Adrenal gland (tissue), 12 donors: ENCODE results near the gene ACY1. TPM values are rescaled to one million over a fixed set of nuclear protein-coding genes. Genes with fewer than 3 reads are reported as not detected.
"Not testable (repeated sequence)": the region's sequence is repeated elsewhere in the genome, so short reads cannot be mapped to it uniquely, and the experiment has no call there.

Experiments used
- DNase-seq, 7 donors: peaks; one replicate each; pipeline ENCODE4 v3.0.0-alpha.2; 2019 to 2020
- H3K27ac ChIP-seq, 5 donors: fragments of 200-600 bp; sonication (generic) in 4 of 5; 1 replicate in 3 of 5; 2 replicates in 2 of 5; pipeline versions ENCODE4 v1.5.1 to v1.8.0; 2016 to 2020; ENCODE audit warnings: mild to moderate bottlenecking in 1 of 5
- H3K27me3 ChIP-seq: fragments of 200-600 bp; 2 replicates; pipeline ENCODE4 v1.8.0; 2021
- H3K36me3 ChIP-seq, 2 donors: fragments of 200-600 bp; replicated peaks in 1 of 2; 1 replicate in 1 of 2; 2 replicates in 1 of 2; pipeline versions ENCODE4 v1.5.1 to v1.8.0; 2018 to 2022
- H3K4me1 ChIP-seq, 2 donors: fragments of 200-600 bp; replicated peaks in 1 of 2; 1 replicate in 1 of 2; 2 replicates in 1 of 2; pipeline versions ENCODE4 v1.5.1 to v1.8.0; 2018 to 2021
- H3K4me3 ChIP-seq, 4 donors: fragments of 200-600 bp; sonication (generic) in 3 of 4; one replicate each; pipeline ENCODE4 v1.5.1; 2016 to 2018
- H3K9me3 ChIP-seq, 3 donors: fragments of 200-600 bp; sonication (generic) in 1 of 3; replicated peaks in 1 of 3; 1 replicate in 2 of 3; 2 replicates in 1 of 3; pipeline versions ENCODE4 v1.5.1 to v1.8.0; 2016 to 2021
- POLR2A ChIP-seq, 2 donors: fragments of 450-650 bp; IDR thresholded peaks; one replicate each; pipeline ENCODE4 v1.6.1; 2017; ENCODE audit warnings: antibody characterized with exemption in 2 of 2, mild to moderate bottlenecking in 2 of 2, moderate library complexity in 1 of 2
- WGBS, 4 donors: extraction: QIAGEN DNeasy Blood & Tissue Kit in 2 of 4; methylation state at CpG; one replicate each; pipeline versions ENCODE4 v1.1.5 to v1.1.7; 2013 to 2017; 5-methylcytosine and 5-hydroxymethylcytosine counted together
- intact Hi-C, 2 donors: fragments of 100-400 bp; cut with DNase I; formaldehyde crosslinking; loops; one replicate each; pipeline versions ENCODE4 v1.14.1 to v1.15.0; 2022 to 2023
- polyA plus RNA-seq, 3 donors: library from polyadenylated mRNA; stranded (reverse); fragments of 200-250 nt in 2 of 3; fragments of 350-450 nt in 1 of 3; fragmentation: Illumina TruSeq in 1 of 3; extraction: RNeasy Lipid Tissue Mini Kit (QIAGEN cat#74804) in 1 of 3; gene quantifications; one replicate each; pipeline ENCODE4 v1.2.3, GENCODE V29; 2013 to 2014
- total RNA-seq, 9 donors: library from RNA; depleted of rRNA in 4 of 9; stranded (reverse); fragments of >200 nt in 4 of 9; fragments of 120-200 nt in 1 of 9; fragmentation: NEBNext Ultra II Directional in 1 of 9; extraction: Animal tissue kit (Norgen Biotek cat#: 25700) in 1 of 9; gene quantifications; one replicate each; pipeline versions ENCODE4 v1.1.0 to v1.2.4, GENCODE V29; 2013 to 2023
- TF ChIP-seq, protein P1 (sequence below), 6 experiments: fragments of 450-650 bp in 4 of 6; fragments of 200-600 bp in 2 of 6; sonication (generic) in 1 of 6; IDR thresholded peaks; 1 replicate in 5 of 6; 2 replicates in 1 of 6; pipeline versions ENCODE4 v1.5.1 to v1.8.0; 2016 to 2021; ENCODE audit warnings: antibody characterized with exemption in 6 of 6, mild to moderate bottlenecking in 2 of 6, moderate library complexity in 1 of 6
- donor health status: healthy with polysubstance abuse.
- donor health status: Bipolar disorder and iron deficiency.
- donor health status: DM: yes; HTN: yes; CAD: no.
- donor health status: DM: no; HTN: no; CAD: no.
- donor health status: DM: no; HTN: no; CAD: no.
- donor health status: DM: yes; HTN: yes; CAD: no.

The ACY1 gene
- total and polyA plus RNA-seq, 12 donors = 37.3 to 122 (median 74.2) TPM

DNA sequence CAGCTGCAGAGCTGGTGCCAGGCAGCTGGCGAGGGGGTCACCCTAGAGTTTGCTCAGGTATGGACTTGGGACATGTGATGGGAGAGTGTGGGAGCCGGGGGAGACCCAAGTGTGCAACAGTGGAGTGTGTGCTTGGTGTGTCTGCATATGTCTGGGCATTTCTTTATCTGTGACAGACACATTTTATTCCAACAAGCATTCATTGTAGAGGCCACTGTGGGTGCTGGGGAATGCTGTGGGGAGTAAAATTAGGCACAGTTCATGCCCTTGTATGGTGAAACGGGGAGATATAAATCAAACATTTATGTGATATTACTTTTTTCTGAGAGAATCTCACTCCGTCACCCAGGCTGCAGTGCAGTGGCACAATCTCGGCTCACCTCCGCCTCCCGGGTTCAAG lies 4.2 kb downstream of the ACY1 start:
- Histone ChIP-seq H3K36me3 (peaks cover 0 to 4% of the 10 kb centered on the region in 2 donors), H3K4me3 (no peak overlapping the region), H3K27me3 (no peaks in the 10 kb centered on the region), H3K27ac (no peak overlapping the region), H3K4me1 (peaks cover 14 to 17% of the 10 kb centered on the region in 2 donors), H3K9me3 (no peaks in the 10 kb centered on the region)
- no peak for TF ChIP-seq POLR2A (IDR thresholded peaks at IDR 0.05)
- TF ChIP-seq, protein P1, sequence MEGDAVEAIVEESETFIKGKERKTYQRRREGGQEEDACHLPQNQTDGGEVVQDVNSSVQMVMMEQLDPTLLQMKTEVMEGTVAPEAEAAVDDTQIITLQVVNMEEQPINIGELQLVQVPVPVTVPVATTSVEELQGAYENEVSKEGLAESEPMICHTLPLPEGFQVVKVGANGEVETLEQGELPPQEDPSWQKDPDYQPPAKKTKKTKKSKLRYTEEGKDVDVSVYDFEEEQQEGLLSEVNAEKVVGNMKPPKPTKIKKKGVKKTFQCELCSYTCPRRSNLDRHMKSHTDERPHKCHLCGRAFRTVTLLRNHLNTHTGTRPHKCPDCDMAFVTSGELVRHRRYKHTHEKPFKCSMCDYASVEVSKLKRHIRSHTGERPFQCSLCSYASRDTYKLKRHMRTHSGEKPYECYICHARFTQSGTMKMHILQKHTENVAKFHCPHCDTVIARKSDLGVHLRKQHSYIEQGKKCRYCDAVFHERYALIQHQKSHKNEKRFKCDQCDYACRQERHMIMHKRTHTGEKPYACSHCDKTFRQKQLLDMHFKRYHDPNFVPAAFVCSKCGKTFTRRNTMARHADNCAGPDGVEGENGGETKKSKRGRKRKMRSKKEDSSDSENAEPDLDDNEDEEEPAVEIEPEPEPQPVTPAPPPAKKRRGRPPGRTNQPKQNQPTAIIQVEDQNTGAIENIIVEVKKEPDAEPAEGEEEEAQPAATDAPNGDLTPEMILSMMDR (IDR thresholded peaks at IDR 0.05) = no peak
- 83 to 93% (median 90%) methylated on average over 7 of the region's 7 CpGs for WGBS, 4 donors
- no peak for DNase-seq
- intact Hi-C loops = no loop called here

DNA sequence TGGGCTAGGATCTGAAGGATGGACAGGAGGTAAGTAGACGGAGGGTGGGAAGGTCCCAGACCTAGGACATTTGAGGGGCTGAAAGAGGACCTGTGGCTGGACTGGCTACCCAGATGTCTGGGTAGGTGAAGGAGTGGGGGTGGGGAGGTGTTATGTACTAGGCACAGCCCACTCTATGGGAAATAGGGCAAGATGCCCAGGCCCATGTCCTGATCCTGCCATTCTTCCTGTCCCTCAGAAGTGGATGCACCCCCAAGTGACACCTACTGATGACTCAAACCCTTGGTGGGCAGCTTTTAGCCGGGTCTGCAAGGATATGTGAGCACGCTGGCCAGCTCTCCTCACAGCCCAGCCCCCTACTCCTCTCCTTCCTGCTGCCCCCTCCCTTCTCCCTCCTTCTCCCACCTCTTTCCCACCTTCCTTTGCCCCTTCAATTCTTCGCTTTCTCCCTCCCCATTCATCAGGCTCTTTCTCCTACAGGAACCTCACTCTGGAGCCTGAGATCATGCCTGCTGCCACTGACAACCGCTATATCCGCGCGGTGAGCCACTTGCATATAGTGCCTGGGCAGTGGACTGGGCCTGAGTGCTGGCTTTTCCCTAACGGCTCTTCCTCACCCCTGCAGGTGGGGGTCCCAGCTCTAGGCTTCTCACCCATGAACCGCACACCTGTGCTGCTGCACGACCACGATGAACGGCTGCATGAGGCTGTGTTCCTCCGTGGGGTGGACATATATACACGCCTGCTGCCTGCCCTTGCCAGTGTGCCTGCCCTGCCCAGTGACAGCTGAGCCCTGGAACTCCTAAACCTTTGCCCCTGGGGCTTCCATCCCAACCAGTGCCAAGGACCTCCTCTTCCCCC lies 5.2 kb downstream of the ACY1 start:
- Histone ChIP-seq H3K4me3 (no peak overlapping the region), H3K27ac (no peak overlapping the region), H3K36me3 (peaks cover 0 to 13% of the 10 kb centered on the region in 2 donors), H3K9me3 (no peaks in the 10 kb centered on the region), H3K4me1 (peaks cover 12 to 16% of the 10 kb centered on the region in 2 donors), H3K27me3 (no peaks in the 10 kb centered on the region)
- TF ChIP-seq, protein P1 (IDR thresholded peaks at IDR 0.05) = no peak
- TF ChIP-seq POLR2A (IDR thresholded peaks at IDR 0.05) = no peak
- 78 to 85% (median 81%) methylated on average over 14 to 15 of the region's 15 CpGs for whole genome bisulfite sequencing, 4 donors
- intact Hi-C loops = no loop called here
- DNase-seq = no peak

DNA sequence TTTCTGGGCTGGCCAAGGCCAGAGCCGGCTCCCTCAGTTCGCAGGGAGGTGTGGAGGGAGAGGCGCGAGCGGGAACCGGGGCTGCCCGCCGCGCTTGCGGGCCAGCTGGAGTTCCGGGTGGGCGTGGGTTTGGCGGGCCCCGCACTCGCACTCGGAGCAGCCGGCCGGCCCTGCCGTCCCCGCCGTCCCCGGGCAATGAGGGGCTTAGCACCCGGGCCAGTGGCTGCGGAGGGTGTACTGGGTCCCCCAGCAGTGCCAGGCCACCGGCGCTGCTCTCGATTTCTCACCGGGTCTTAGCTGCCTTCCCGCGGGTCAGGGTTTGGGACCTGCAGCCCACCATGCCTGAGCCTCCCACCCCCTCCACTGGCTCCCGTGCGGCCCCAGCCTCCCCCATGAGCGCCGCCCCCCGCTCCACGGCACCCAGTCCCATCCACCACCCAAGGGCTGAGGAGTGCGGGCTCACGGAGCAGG lies 7.2 kb downstream of the ACY1 start:
- not testable (repeated sequence) for DNase-seq, H3K27me3 ChIP-seq, H3K9me3 ChIP-seq, H3K4me3 ChIP-seq, H3K27ac ChIP-seq
- intact Hi-C loops = loop anchor here in 1 of 2 donors (10.0 kb wide), 1 partner anchor 46 kb away; the partner anchor contains the start of genes PARP3 and RRP9
- H3K4me1 ChIP-seq = peaks cover 12 to 22% of the 10 kb centered on the region in 2 donors
- WGBS, 4 donors = 63 to 88% (median 74%) methylated on average over 12 to 38 of the region's 38 CpGs
- H3K36me3 ChIP-seq = peaks cover 0 to 26% of the 10 kb centered on the region in 2 donors

DNA sequence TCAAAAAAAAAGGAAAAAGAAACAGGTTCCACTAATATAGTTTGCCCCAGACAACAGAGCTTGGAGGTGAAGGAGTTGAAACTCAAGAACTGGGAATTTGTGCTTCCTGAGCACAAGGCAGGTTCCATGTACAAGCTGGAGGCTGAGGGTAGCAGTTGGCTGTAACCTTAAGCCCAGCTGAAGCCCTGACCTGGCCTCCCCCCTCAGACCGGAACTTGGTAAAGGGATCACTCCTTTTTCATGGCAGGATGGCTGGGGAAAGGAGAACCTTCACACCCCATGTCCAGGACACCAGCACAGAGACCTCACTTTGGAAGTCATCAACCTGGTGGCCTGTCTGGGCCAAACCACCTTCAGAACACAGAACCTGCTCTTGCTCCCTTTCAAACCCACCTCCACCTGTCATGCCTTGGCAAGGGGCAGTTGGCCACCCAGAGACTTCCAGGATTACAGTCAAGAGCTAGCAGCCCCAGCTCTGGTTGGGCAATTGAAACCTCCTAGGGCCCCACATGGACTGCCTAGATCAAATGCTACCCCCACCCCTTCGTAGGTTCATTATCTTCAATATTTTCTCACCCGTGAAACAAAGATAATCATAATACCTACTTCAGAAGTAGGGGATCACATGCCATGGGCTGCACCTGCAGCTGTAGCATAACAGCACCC lies 8.8 kb downstream of the ACY1 start:
- intact Hi-C loops = loop anchor here in 1 of 2 donors (10.0 kb wide), 1 partner anchor 47 kb away; the partner anchor contains the start of genes PARP3 and RRP9
- Histone ChIP-seq H3K36me3 (peaks cover 0 to 26% of the 10 kb centered on the region in 2 donors), H3K27me3 (no peaks in the 10 kb centered on the region), H3K27ac (no peak overlapping the region), H3K9me3 (no peaks in the 10 kb centered on the region), H3K4me3 (no peak overlapping the region), H3K4me1 (peaks cover 12 to 22% of the 10 kb centered on the region in 2 donors)
- 80 to 84% (median 82%) methylated on average over 3 of the region's 3 CpGs for WGBS, 4 donors
- no peak for TF ChIP-seq POLR2A (IDR thresholded peaks at IDR 0.05)
- TF ChIP-seq, protein P1 (IDR thresholded peaks at IDR 0.05) = no peak
- DNase-seq = no peak

DNA sequence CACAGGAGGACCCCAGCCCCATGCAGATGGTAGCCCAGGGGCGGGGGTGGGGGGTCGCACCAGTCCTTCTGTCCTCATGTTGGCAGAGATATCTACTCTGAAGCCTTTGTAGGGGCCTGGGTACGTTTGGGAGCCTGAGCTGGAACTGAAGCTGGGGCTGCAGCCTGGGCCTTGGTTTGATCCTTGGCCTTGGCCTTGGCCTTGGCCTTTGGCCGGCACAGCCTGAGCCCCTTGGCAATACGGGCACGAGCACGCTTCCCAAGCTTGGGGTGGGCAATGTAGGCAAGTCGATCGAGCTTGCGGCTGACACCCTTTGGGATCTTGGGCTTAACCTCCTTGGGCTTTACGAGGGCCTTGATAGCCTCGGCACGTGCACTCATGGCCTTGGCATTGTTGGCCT lies 10.3 kb downstream of the ACY1 start:
- not testable (repeated sequence) for H3K4me3 ChIP-seq, DNase-seq, H3K9me3 ChIP-seq, H3K27me3 ChIP-seq
- H3K36me3 ChIP-seq = peaks cover 0 to 26% of the 10 kb centered on the region in 2 donors
- H3K4me1 ChIP-seq = peaks cover 12 to 22% of the 10 kb centered on the region in 2 donors
- intact Hi-C loops = loop anchor here in 1 of 2 donors (10.0 kb wide), 1 partner anchor 49 kb away; the partner anchor contains the start of genes PARP3 and RRP9
- 41 to 67% (median 54%) methylated on average over 3 to 10 of the region's 13 CpGs for WGBS, 4 donors
- H3K27ac ChIP-seq = peak overlapping the region in 1 of 5 donors; percentile 11
